SHP77 (cell line): ENCODE data around the gene PPM1H.

Experiments used
- DNase-seq, 2 experiments: peaks; one replicate each; lab custom pipeline; 2025; lab: John Stamatoyannopoulos, UW

Gene PPM1H

DNA sequence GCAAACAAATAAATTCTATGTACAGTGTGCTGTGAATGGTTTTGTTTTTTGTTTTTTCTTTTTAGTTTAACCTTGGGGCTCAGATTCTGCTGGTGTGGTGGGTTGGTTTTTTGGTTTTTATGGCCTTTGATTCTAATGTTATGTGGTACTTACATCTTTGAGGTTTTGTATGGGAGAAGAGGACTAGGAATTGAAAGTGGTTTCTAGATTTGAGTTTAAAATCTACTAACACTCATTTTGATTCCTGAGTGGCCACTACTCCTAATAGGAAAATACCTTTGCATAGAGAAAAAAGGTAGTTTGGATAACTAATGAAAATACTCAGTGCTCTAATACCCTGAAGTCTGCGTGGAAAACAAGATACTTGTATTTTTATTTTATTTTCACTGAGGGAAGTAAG is 330.6 kb downstream of the PPM1H start:
- DNase-seq, result no peak

GRCh38 chr12:62603811-62604098 is 331.2 kb downstream of the PPM1H start:
- DNase-seq, result no peak

GRCh38 chr12:62603061-62603810 is 331.7 kb downstream of the PPM1H start:
- peak; percentile 63 to 85 for DNase-seq

GRCh38 chr12:62602255-62603060 is 332.5 kb downstream of the PPM1H start:
- DNase-seq, result peak; percentile 89

DNA sequence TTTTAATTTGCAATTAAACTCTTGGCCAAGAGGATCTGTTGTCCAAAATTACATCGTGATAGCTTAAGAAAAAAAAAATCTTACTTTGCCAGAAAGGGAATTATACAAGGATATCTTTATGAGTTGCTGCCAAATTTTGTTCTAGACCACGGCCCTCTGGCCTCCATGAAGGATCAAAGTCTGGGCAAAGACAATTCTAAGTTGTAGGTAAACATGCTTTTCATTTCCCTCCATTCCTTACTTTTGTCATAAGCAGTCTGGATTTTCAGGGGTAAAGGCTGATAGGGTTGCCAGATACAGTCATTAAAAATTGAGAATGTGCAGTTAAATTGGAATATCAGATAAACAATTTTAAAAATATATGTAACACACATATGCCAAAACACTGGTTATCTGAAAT is 333.2 kb downstream of the PPM1H start:
- DNase-seq, result no peak

DNA sequence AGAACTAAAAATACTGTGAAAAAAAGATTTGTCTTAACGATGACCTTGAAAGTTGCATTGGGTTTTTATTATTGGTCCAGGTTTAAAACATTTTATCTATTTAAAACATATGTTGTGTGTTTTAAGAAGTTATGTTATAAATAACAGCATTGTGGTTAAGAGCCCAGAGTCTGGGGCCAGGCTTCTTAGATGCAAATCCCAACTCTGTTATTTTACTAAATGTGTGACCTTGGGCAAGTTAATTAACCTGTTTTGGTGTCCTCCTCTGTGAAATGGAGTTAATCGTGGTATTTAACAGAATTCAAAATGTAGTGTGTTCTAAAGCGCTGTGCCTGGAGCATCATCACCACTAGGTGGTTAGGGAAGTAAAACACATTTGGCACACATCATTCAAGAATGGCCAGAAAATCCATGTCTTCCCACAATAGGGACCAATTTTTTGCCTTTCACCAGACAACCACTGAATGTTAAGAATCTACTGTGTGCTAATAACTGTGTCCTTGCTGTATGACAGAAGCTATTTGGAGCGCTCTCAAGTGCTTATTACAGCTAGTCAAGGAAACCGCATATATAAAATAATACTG is 335.0 kb downstream of the PPM1H start:
- DNase-seq, result no peak

DNA sequence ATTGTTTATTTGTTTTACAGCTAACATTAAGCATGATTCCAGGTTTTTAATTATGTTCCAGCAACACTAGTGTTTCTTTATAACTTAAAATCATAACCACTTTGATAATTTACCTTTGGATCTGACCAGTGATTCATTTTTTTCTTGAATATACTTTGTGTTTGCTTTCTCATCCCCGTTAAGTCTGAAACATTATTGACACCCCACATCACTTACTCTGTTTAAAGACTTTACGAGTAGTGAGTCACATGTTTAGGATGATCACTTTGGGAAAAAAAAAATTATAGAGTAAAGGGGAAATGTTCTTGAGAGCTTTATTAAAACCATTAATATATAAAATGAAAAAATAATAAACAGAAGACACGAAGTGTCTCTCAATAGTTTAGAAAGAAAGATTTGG is 336.1 kb downstream of the PPM1H start:
- no peak for DNase-seq

GRCh38 chr12:62597253-62597652 is 337.7 kb downstream of the PPM1H start:
- DNase-seq, result no peak
